HG03039 (cell line): ENCODE data around the gene TSHR.
"Not testable (repeated sequence)": the region's sequence is repeated elsewhere in the genome, so short reads cannot be mapped to it uniquely, and the experiment has no call there.

Experiments used
- ATAC-seq: cut with Tn5 transposase; IDR thresholded peaks from one replicate; pipeline ENCODE4 v1.9.1; 2021; ENCODE audit warnings: mild to moderate bottlenecking, moderate library complexity; ENCODE audit not compliant: unreplicated experiment

Gene TSHR

GRCh38 chr14:80955416-80955941 is at the start of gene TSHR:
Gene TSHR (plus strand): TSS chr14:80955621. CDS start chr14:80955681, 60 bp downstream.
- no peak for ATAC-seq

- ATAC-seq: no peak
Observed at GRCh38 chr14:80906336-80906735, 49.1 kb upstream of the TSHR start.

- no peak for ATAC-seq
Observed at GRCh38 chr14:80906946-80907345, 48.5 kb upstream of the TSHR start.

- not testable (repeated sequence) for ATAC-seq
Observed at GRCh38 chr14:80912013-80912412, 43.4 kb upstream of the TSHR start.

GRCh38 chr14:80919622-80920021 is 35.8 kb upstream of the TSHR start:
- no peak for ATAC-seq

- ATAC-seq: no peak
Observed at GRCh38 chr14:80923368-80923767, 32.1 kb upstream of the TSHR start.

- ATAC-seq: no peak
Observed at GRCh38 chr14:80924365-80925103, 30.9 kb upstream of the TSHR start.

- no peak for ATAC-seq
Observed at GRCh38 chr14:80926397-80927082, 28.9 kb upstream of the TSHR start.

GRCh38 chr14:80927083-80927989 is 28.1 kb upstream of the TSHR start:
- ATAC-seq: no peak

GRCh38 chr14:80930095-80930494 is 25.3 kb upstream of the TSHR start:
- ATAC-seq: no peak

GRCh38 chr14:80930836-80931389 is 24.5 kb upstream of the TSHR start:
- ATAC-seq: peak; percentile 99

GRCh38 chr14:80933282-80933681 is 22.1 kb upstream of the TSHR start:
- no peak for ATAC-seq

- no peak for ATAC-seq
Observed at GRCh38 chr14:80933686-80934085, 21.7 kb upstream of the TSHR start.

GRCh38 chr14:80940146-80940545 is 15.3 kb upstream of the TSHR start:
- ATAC-seq: no peak

GRCh38 chr14:80941241-80942185 is 13.9 kb upstream of the TSHR start, which contains the start of gene CEP128:
Gene CEP128 (minus strand): TSS chr14:80941738.
- ATAC-seq: peak; percentile 99

- peak; percentile 2 for ATAC-seq
Observed at GRCh38 chr14:80942191-80942600, 13.2 kb upstream of the TSHR start.

GRCh38 chr14:80944861-80945617 is 10.4 kb upstream of the TSHR start:
- no peak for ATAC-seq

GRCh38 chr14:80946187-80946586 is 9.2 kb upstream of the TSHR start:
- no peak for ATAC-seq

GRCh38 chr14:80946797-80947196 is 8.6 kb upstream of the TSHR start:
- ATAC-seq: no peak
